Glutamatergic neuron (in vitro differentiated cells): ENCODE measurements around the gene ALOX5AP. TPM values are rescaled to one million over a fixed set of nuclear protein-coding genes. Genes with fewer than 3 reads are reported as not detected.

Experiments
- DNase-seq: peaks from one replicate; pipeline ENCODE4 v3.0.0; 2022
- H3K27ac Mint-ChIP-seq: one replicate; pipeline ENCODE4 v1.8.0; 2020; ENCODE audit warnings: mild to moderate bottlenecking, mixed read lengths, inconsistent platforms; ENCODE audit not compliant: unreplicated experiment
- H3K27me3 Mint-ChIP-seq: one replicate; pipeline ENCODE4 v1.8.0; 2020; ENCODE audit warnings: mild to moderate bottlenecking, moderate library complexity, mixed read lengths, inconsistent platforms; ENCODE audit not compliant: unreplicated experiment
- H3K36me3 Mint-ChIP-seq: one replicate; pipeline ENCODE4 v1.8.0; 2020; ENCODE audit warnings: mild to moderate bottlenecking, mixed read lengths, inconsistent platforms; ENCODE audit not compliant: unreplicated experiment
- H3K4me1 Mint-ChIP-seq: one replicate; pipeline ENCODE4 v1.8.0; 2020; ENCODE audit warnings: mild to moderate bottlenecking, low read depth, mixed read lengths, inconsistent platforms; ENCODE audit not compliant: unreplicated experiment
- H3K4me3 Mint-ChIP-seq: one replicate; pipeline ENCODE4 v1.8.0; 2020; ENCODE audit warnings: mild to moderate bottlenecking, mixed read lengths, inconsistent platforms; ENCODE audit not compliant: unreplicated experiment
- H3K9me3 Mint-ChIP-seq: one replicate; pipeline ENCODE4 v1.8.0; 2020; ENCODE audit warnings: mild to moderate bottlenecking, moderate library complexity, mixed read lengths, inconsistent platforms; ENCODE audit not compliant: unreplicated experiment
- CTCF ChIP-seq: fragments of 200-600 bp; sonication (generic); IDR thresholded peaks from one replicate; pipeline ENCODE4 v1.5.0; 2021; ENCODE audit not compliant: partially characterized antibody, unreplicated experiment
- long read RNA-seq: library from polyadenylated mRNA; unstranded; transcript quantifications from one replicate; pipeline ENCODE4 v2.0.0, GENCODE V29; 2020; ENCODE audit not compliant: unreplicated experiment
- total RNA-seq: library from RNA; stranded (reverse); fragmentation: NEBNext Ultra II Directional; extraction: Animal tissue kit (Norgen Biotek cat#: 25700); gene quantifications from one replicate; pipeline ENCODE4 v1.2.1, GENCODE V29; 2021; ENCODE audit not compliant: unreplicated experiment

Gene ALOX5AP
- total RNA-seq, result 0.81 TPM
- long read RNA-seq, partial matches to known transcripts, result 1 of 2 reads
- long read RNA-seq, other reads (novel, unspliced or antisense), result 1 of 2 reads

DNA sequence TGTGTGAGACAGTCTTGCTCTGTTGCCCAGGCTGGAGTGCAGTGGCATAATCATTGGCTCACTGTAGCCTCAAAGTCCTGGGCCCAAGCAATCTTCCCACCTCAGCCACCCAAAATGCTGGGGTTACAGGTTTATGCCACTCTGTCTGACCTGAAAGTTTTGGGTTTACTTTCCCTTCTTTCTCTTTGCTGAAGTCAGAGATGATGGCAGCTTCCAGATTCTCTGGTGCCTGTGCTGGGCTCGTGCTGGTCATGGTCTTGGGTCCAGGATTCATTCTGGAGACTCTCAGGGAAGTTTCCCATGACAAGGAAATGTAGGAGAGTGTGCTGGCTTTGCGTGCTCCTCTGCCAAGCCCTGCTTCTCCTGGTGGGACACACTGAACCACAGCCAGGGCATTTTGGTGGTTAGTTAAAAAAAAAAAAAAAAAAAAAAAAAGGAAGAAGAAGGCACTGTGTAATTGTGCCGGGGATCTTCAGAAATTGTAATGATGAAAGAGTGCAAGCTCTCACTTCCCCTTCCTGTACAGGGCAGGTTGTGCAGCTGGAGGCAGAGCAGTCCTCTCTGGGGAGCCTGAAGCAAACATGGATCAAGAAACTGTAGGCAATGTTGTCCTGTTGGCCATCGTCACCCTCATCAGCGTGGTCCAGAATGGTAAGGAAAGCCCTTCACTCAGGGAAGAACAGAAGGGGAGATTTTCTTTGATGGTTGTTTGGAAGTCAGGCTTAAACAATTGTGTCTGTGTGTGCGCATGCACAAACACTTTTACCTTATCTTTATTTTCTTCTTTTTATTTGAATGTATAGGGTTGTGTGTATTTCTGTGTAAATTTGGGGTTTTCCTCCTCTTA lies at the start of gene ALOX5AP:
Gene ALOX5AP, plus strand, starts transcription at position 519 of the 847 bp plus-strand sequence. Its CDS starts 63 bp downstream, at position 582.
- Mint-ChIP-seq H3K27ac (peak within 1 kb of the TSS; percentile 62), H3K4me1 (peaks cover 56% of the 10 kb centered on the region), H3K4me3 (no peak within 1 kb of the TSS), H3K36me3 (no peaks in the 10 kb centered on the region), H3K9me3 (peaks cover 9% of the 10 kb centered on the region), H3K27me3 (peaks cover 11% of the 10 kb centered on the region)
- DNase-seq, result no peak
- no peak for TF ChIP-seq CTCF

DNA sequence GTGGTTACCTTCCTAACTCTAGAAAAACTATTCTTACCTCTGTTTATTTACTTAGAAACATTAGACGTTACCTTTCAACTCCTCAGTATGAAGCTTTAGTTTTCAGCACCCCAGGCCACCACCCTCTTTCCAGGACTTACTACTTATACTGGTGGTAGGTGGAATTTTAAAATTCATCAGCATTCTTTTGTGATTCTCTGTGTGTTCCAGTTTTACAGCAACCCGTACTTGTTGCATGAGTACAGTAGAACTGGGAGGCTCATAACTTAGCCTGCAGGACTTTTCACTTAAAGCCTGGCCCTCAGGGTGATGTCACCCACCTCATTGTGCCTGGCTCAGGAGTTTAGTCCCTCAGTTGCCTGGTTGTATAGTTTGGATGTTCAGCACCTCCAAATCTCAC lies 49.4 kb upstream of the ALOX5AP start:
- TF ChIP-seq CTCF, result no peak
- Mint-ChIP-seq H3K27me3 (peaks cover 16% of the 10 kb centered on the region), H3K4me3 (no peak overlapping the region)

GRCh38 chr13:30687601-30688000 lies 47.7 kb upstream of the ALOX5AP start:
- Mint-ChIP-seq H3K4me1 (peaks cover 30% of the 10 kb centered on the region), H3K36me3 (no peaks in the 10 kb centered on the region), H3K9me3 (peaks cover 14% of the 10 kb centered on the region), H3K27me3 (peaks cover 16% of the 10 kb centered on the region), H3K27ac (no peak overlapping the region), H3K4me3 (no peak overlapping the region)
- no peak for DNase-seq
- TF ChIP-seq CTCF, result no peak

More for the DNA sequence above, 49.4 kb upstream of the ALOX5AP start:
- H3K9me3 Mint-ChIP-seq, result peaks cover 14% of the 10 kb centered on the region
- no peaks in the 10 kb centered on the region for H3K36me3 Mint-ChIP-seq
- peaks cover 28% of the 10 kb centered on the region for H3K4me1 Mint-ChIP-seq
- H3K27ac Mint-ChIP-seq, result no peak overlapping the region
- DNase-seq, result no peak

- TF ChIP-seq CTCF, result no peak
- Mint-ChIP-seq H3K36me3 (no peaks in the 10 kb centered on the region), H3K4me1 (peaks cover 32% of the 10 kb centered on the region), H3K9me3 (peaks cover 17% of the 10 kb centered on the region), H3K27ac (peak overlapping the region; percentile 95), H3K4me3 (no peak overlapping the region), H3K27me3 (peaks cover 16% of the 10 kb centered on the region)
- no peak for DNase-seq
Observed at GRCh38 chr13:30689752-30690151, 45.6 kb upstream of the ALOX5AP start.
